ENCODE data around the gene SETD4. TPM values are rescaled to one million over a fixed set of nuclear protein-coding genes. Genes with fewer than 3 reads are reported as not detected.

The SETD4 gene
- total RNA-seq, 2 donors from 2014 or later: 19.8 to 36.3 TPM

- peak; percentile 71 for DNase-seq (ENCODE audit: low spot score)
- 23% methylated on average over 25 of the region's 25 CpGs for WGBS
- H3K9me3 ChIP-seq: no peaks in the 10 kb centered on the region
- no peak overlapping the region for H3K27ac ChIP-seq
- no peaks in the 10 kb centered on the region for H3K27me3 ChIP-seq (replicated peaks; ENCODE audit: insufficient read depth)
- peak; percentile 54 for TF ChIP-seq POLR2AphosphoS5 (IDR thresholded peaks at IDR 0.05)
- peak; percentile 85 to 94 (median 94) for TF ChIP-seq CTCF (IDR thresholded peaks at IDR 0.05)
- TF ChIP-seq POLR2A (IDR thresholded peaks at IDR 0.05): no peak
- intact Hi-C loops (cut with DNase I): loop anchor here (5.0 kb wide), 1 partner anchor 1281 kb away; no protein-coding TSS in a partner anchor
- H3K4me3 ChIP-seq: no peak overlapping the region
- H3K36me3 ChIP-seq: no peaks in the 10 kb centered on the region
- H3K4me1 ChIP-seq (replicated peaks): no peaks in the 10 kb centered on the region
Observed at GRCh38 chr21:36028127-36029069, 31.9 kb downstream of the SETD4 start.

GRCh38 chr21:36027347-36027746 is 33.0 kb downstream of the SETD4 start:
- Histone ChIP-seq H3K27ac (no peak overlapping the region), H3K4me1 (replicated peaks) (no peaks in the 10 kb centered on the region), H3K4me3 (no peak overlapping the region), H3K36me3 (no peaks in the 10 kb centered on the region), H3K9me3 (no peaks in the 10 kb centered on the region), H3K27me3 (replicated peaks; ENCODE audit: insufficient read depth) (no peaks in the 10 kb centered on the region)
- WGBS: 82% methylated on average over 5 of the region's 5 CpGs
- intact Hi-C loops (cut with DNase I): loop anchor here (5.0 kb wide), 1 partner anchor 1280 kb away; no protein-coding TSS in a partner anchor
- TF ChIP-seq POLR2AphosphoS5 (IDR thresholded peaks at IDR 0.05) (no peak), POLR2A (IDR thresholded peaks at IDR 0.05) (no peak), CTCF (IDR thresholded peaks at IDR 0.05) (no peak)
- DNase-seq (ENCODE audit: low spot score): no peak

DNA sequence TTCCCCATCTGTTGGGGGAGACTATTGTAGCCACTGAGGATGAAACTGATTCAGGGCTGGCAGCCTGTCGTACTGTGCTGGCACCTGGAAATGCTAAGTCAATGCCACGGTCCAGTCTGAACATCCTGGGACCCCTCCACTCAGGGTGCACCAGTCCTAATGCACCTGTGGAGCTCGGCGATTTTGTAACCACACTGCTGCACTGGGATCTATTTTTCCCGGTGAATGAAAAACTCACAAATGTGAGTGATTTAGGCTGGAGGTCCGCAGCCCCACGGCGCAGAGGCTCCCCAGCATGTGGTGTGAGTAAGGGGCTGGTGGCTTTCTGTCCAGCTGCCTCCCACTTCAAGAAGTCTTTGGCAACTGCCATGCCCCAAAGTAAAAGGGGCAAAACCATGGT is 35.5 kb downstream of the SETD4 start:
- no peaks in the 10 kb centered on the region for H3K9me3 ChIP-seq
- intact Hi-C loops (cut with DNase I): loop anchor here (5.0 kb wide), 1 partner anchor 1277 kb away; no protein-coding TSS in a partner anchor
- 95% methylated on average over 7 of the region's 8 CpGs for WGBS
- no peaks in the 10 kb centered on the region for H3K36me3 ChIP-seq
- no peak overlapping the region for H3K27ac ChIP-seq
- no peaks in the 10 kb centered on the region for H3K27me3 ChIP-seq (replicated peaks; ENCODE audit: insufficient read depth)
- no peak for DNase-seq (ENCODE audit: low spot score)
- no peak overlapping the region for H3K4me3 ChIP-seq
- H3K4me1 ChIP-seq (replicated peaks): no peaks in the 10 kb centered on the region
- TF ChIP-seq POLR2A (IDR thresholded peaks at IDR 0.05): no peak
- no peak for TF ChIP-seq CTCF (IDR thresholded peaks at IDR 0.05)
- no peak for TF ChIP-seq POLR2AphosphoS5 (IDR thresholded peaks at IDR 0.05)

DNA sequence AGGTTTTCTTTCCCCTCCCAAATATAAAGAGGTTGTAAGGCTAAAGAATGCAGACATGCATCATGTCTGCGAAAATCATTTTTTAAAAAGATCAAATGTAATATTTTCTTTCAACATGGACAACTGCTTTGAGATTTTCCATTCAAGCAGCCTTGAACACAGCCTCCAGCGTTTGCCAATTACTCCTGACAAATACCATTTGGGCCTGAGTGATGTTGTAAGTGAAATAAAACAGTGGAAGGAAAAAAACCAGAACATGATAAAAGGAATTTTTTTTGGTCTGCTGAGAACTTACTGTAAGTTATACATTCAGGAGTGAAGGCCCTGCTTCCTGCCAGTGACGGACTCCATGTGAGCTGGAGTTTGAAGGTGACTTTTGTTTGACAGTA is 37.2 kb downstream of the SETD4 start:
- TF ChIP-seq POLR2A (IDR thresholded peaks at IDR 0.05) (no peak), POLR2AphosphoS5 (IDR thresholded peaks at IDR 0.05) (no peak), CTCF (IDR thresholded peaks at IDR 0.05) (no peak)
- H3K36me3 ChIP-seq: no peaks in the 10 kb centered on the region
- H3K4me3 ChIP-seq: no peak overlapping the region
- no peaks in the 10 kb centered on the region for H3K9me3 ChIP-seq
- intact Hi-C loops (cut with DNase I): no loop called here
- H3K27ac ChIP-seq: no peak overlapping the region
- DNase-seq (ENCODE audit: low spot score): no peak
- 29% methylated on average over 3 of the region's 3 CpGs for WGBS
- H3K27me3 ChIP-seq (replicated peaks; ENCODE audit: insufficient read depth): no peaks in the 10 kb centered on the region
- no peaks in the 10 kb centered on the region for H3K4me1 ChIP-seq (replicated peaks)

All from prostate gland (tissue), 2 donors.